Measurements from ENCODE around the gene FLCN. TPM values are rescaled to one million over a fixed set of nuclear protein-coding genes. Genes with fewer than 3 reads are reported as not detected.

Gene FLCN
- total and polyA plus RNA-seq, 2 of the 13 experiments (the other 11 are each of a cell fraction or from before 2014, with no cell fraction given) = 16.6 to 24.9 TPM

GRCh38 chr17:17280613-17281549, 43.9 kb upstream of the FLCN start, which contains the start of gene COPS3 (continued):
- TF ChIP-seq ZNF687 (CRISPR knock-in tag; IDR thresholded peaks at IDR 0.05) (peak; percentile 92), ELF1 (CRISPR knock-in tag; IDR thresholded peaks at IDR 0.05) (peak; percentile 77), PHF8 (CRISPR knock-in tag; IDR thresholded peaks at IDR 0.05) (peak; percentile 93), SMAD9 (CRISPR knock-in tag; IDR thresholded peaks at IDR 0.05) (0 out of 2 replicates have a peak, but pooled peaks have one; percentile 54), ZSCAN22 (CRISPR knock-in tag; IDR thresholded peaks at IDR 0.05) (no peak), MEIS2 (CRISPR knock-in tag; IDR thresholded peaks at IDR 0.05) (peak; percentile 79), EED (CRISPR knock-in tag; IDR thresholded peaks at IDR 0.05) (peak; percentile 83; the same call in 1 of the 2 replicates), YEATS4 (CRISPR knock-in tag; IDR thresholded peaks at IDR 0.05; ENCODE audit: borderline replicate concordance) (peak; percentile 88), ZNF121 (CRISPR knock-in tag; IDR thresholded peaks at IDR 0.05) (no peak), ZNF639 (CRISPR knock-in tag; conservative IDR thresholded peaks at IDR 0.05) (peak; percentile 89), PBX2 (CRISPR knock-in tag; IDR thresholded peaks at IDR 0.05) (peak; percentile 87), RERE (CRISPR knock-in tag; IDR thresholded peaks at IDR 0.05; ENCODE audit: low read depth) (0 out of 2 replicates have a peak, but pooled peaks have one; percentile 31), NR3C1 (CRISPR knock-in tag; IDR thresholded peaks at IDR 0.05) (no peak), MNT (IDR thresholded peaks at IDR 0.05) (peak; percentile 54)
